GM23338 (cell line): Measurements from ENCODE around the gene NPM3.

Experiments
- CREB1 ChIP-seq: fragments of 250-450 bp; sonication (Bioruptor Pico); IDR thresholded peaks from 2 replicates; pipeline ENCODE4 v1.5.0; 2020; ENCODE audit warnings: low read depth, mild to moderate bottlenecking, moderate library complexity
- EZH2 ChIP-seq: fragments of 200-600 bp; sonication (generic); IDR thresholded peaks from one replicate; pipeline ENCODE4 v1.8.0; 2017; ENCODE audit warnings: antibody characterized with exemption, mild to moderate bottlenecking, low read depth; ENCODE audit not compliant: unreplicated experiment
- EZH2phosphoT487 ChIP-seq: fragments of 200-600 bp; sonication (generic); IDR thresholded peaks from one replicate; pipeline ENCODE4 v1.8.1; 2018; ENCODE audit warnings: antibody characterized with exemption; ENCODE audit not compliant: unreplicated experiment
- JUNB ChIP-seq: IDR thresholded peaks from one replicate; pipeline ENCODE4 v1.6.1; 2016; ENCODE audit warnings: antibody characterized with exemption; ENCODE audit not compliant: unreplicated experiment
- NANOG ChIP-seq: IDR thresholded peaks from 2 replicates; pipeline ENCODE4 v1.6.1; 2016; ENCODE audit warnings: antibody characterized with exemption, borderline replicate concordance
- POLR2AphosphoS5 ChIP-seq: IDR thresholded peaks from 2 replicates; pipeline ENCODE4 v1.6.1; 2016; ENCODE audit warnings: antibody characterized with exemption, low read depth
- ZNF114 ChIP-seq: fragments of 250-450 bp; sonication (Bioruptor Pico); IDR thresholded peaks from 2 replicates; pipeline ENCODE4 v1.5.0; 2020; ENCODE audit warnings: mild to moderate bottlenecking, moderate library complexity
- ZNF331 ChIP-seq: fragments of 250-450 bp; sonication (Bioruptor Pico); IDR thresholded peaks from 2 replicates; pipeline ENCODE4 v1.5.0; 2020; ENCODE audit warnings: low read depth, mild to moderate bottlenecking, moderate library complexity
- TF ChIP-seq, protein P1 (sequence below), 2 experiments: fragments of 200-600 bp in 1 of 2; sonication (generic) in 1 of 2; conservative IDR thresholded peaks; 2 replicates each; pipeline versions ENCODE4 v1.5.1 to v1.6.1; 2016 to 2017; ENCODE audit warnings: antibody characterized with exemption in 2 of 2, low read depth in 2 of 2, mild to moderate bottlenecking in 2 of 2, moderate library complexity in 1 of 2
- TF ChIP-seq, protein P2 (sequence below): IDR thresholded peaks from one replicate; pipeline ENCODE4 v1.6.1; 2018; ENCODE audit warnings: antibody characterized with exemption; ENCODE audit not compliant: unreplicated experiment
- TF ChIP-seq, protein P3 (sequence below): IDR thresholded peaks from 2 replicates; pipeline ENCODE4 v1.6.1; 2016; ENCODE audit warnings: antibody characterized with exemption
- TF ChIP-seq, protein P4 (sequence below): fragments of 250-450 bp; sonication (Bioruptor Pico); IDR thresholded peaks from 2 replicates; pipeline ENCODE4 v1.5.0; 2020; ENCODE audit warnings: mild to moderate bottlenecking, moderate library complexity

DNA sequence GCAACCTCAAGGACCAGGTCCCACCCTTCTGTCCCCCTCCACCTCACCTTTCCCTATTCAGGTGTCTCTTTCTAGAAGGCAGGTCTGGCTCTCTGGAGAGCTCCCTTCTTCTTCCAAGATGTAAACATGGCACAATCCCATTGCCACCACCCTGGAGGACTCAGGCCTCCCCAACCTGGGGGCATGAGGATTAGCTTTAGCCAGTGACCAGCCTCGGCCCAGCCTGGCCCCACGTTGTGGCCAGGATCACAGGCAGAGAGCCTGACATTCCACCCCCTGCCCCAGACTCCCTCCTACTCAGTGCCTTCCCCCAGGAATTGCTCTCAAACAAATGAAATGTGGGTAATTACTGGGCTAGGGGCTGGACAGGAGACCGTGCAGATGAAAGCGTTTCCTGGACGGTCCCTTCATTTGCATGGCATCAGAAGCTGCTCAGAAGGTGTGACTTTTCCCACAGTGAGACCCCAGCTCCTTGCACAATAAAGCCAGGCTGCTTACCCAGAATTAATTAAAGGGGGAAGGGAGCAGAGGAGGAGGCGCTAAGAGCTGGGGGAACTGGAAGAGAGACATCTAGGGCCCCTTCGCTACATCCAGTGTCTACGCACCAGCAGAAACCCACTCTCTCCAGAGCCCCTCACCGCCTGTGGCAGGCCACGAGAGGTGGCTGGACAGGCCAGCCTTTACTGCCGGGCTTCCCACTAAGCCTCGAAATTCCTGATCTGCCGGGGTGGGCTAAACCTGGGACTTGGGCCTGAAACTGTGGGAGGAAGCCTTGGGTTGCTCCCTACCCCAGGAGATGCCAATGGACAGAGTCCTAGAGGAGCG is 15.1 kb downstream of the NPM3 start:
- TF ChIP-seq CREB1, result no peak
- TF ChIP-seq, protein P1, sequence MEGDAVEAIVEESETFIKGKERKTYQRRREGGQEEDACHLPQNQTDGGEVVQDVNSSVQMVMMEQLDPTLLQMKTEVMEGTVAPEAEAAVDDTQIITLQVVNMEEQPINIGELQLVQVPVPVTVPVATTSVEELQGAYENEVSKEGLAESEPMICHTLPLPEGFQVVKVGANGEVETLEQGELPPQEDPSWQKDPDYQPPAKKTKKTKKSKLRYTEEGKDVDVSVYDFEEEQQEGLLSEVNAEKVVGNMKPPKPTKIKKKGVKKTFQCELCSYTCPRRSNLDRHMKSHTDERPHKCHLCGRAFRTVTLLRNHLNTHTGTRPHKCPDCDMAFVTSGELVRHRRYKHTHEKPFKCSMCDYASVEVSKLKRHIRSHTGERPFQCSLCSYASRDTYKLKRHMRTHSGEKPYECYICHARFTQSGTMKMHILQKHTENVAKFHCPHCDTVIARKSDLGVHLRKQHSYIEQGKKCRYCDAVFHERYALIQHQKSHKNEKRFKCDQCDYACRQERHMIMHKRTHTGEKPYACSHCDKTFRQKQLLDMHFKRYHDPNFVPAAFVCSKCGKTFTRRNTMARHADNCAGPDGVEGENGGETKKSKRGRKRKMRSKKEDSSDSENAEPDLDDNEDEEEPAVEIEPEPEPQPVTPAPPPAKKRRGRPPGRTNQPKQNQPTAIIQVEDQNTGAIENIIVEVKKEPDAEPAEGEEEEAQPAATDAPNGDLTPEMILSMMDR (conservative IDR thresholded peaks at IDR 0.05; ENCODE audit: low read depth in 2 of 2), result no peak
- no peak for TF ChIP-seq POLR2AphosphoS5
- TF ChIP-seq JUNB, result no peak
- TF ChIP-seq ZNF331, result no peak
- TF ChIP-seq, protein P2, sequence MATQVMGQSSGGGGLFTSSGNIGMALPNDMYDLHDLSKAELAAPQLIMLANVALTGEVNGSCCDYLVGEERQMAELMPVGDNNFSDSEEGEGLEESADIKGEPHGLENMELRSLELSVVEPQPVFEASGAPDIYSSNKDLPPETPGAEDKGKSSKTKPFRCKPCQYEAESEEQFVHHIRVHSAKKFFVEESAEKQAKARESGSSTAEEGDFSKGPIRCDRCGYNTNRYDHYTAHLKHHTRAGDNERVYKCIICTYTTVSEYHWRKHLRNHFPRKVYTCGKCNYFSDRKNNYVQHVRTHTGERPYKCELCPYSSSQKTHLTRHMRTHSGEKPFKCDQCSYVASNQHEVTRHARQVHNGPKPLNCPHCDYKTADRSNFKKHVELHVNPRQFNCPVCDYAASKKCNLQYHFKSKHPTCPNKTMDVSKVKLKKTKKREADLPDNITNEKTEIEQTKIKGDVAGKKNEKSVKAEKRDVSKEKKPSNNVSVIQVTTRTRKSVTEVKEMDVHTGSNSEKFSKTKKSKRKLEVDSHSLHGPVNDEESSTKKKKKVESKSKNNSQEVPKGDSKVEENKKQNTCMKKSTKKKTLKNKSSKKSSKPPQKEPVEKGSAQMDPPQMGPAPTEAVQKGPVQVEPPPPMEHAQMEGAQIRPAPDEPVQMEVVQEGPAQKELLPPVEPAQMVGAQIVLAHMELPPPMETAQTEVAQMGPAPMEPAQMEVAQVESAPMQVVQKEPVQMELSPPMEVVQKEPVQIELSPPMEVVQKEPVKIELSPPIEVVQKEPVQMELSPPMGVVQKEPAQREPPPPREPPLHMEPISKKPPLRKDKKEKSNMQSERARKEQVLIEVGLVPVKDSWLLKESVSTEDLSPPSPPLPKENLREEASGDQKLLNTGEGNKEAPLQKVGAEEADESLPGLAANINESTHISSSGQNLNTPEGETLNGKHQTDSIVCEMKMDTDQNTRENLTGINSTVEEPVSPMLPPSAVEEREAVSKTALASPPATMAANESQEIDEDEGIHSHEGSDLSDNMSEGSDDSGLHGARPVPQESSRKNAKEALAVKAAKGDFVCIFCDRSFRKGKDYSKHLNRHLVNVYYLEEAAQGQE, result no peak
- TF ChIP-seq, protein P3, sequence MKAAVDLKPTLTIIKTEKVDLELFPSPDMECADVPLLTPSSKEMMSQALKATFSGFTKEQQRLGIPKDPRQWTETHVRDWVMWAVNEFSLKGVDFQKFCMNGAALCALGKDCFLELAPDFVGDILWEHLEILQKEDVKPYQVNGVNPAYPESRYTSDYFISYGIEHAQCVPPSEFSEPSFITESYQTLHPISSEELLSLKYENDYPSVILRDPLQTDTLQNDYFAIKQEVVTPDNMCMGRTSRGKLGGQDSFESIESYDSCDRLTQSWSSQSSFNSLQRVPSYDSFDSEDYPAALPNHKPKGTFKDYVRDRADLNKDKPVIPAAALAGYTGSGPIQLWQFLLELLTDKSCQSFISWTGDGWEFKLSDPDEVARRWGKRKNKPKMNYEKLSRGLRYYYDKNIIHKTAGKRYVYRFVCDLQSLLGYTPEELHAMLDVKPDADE, result no peak
- no peak for TF ChIP-seq EZH2phosphoT487
- TF ChIP-seq EZH2, result no peak
- TF ChIP-seq NANOG, result no peak
- no peak for TF ChIP-seq ZNF114 (CRISPR knock-in tag)
- TF ChIP-seq, protein P4, sequence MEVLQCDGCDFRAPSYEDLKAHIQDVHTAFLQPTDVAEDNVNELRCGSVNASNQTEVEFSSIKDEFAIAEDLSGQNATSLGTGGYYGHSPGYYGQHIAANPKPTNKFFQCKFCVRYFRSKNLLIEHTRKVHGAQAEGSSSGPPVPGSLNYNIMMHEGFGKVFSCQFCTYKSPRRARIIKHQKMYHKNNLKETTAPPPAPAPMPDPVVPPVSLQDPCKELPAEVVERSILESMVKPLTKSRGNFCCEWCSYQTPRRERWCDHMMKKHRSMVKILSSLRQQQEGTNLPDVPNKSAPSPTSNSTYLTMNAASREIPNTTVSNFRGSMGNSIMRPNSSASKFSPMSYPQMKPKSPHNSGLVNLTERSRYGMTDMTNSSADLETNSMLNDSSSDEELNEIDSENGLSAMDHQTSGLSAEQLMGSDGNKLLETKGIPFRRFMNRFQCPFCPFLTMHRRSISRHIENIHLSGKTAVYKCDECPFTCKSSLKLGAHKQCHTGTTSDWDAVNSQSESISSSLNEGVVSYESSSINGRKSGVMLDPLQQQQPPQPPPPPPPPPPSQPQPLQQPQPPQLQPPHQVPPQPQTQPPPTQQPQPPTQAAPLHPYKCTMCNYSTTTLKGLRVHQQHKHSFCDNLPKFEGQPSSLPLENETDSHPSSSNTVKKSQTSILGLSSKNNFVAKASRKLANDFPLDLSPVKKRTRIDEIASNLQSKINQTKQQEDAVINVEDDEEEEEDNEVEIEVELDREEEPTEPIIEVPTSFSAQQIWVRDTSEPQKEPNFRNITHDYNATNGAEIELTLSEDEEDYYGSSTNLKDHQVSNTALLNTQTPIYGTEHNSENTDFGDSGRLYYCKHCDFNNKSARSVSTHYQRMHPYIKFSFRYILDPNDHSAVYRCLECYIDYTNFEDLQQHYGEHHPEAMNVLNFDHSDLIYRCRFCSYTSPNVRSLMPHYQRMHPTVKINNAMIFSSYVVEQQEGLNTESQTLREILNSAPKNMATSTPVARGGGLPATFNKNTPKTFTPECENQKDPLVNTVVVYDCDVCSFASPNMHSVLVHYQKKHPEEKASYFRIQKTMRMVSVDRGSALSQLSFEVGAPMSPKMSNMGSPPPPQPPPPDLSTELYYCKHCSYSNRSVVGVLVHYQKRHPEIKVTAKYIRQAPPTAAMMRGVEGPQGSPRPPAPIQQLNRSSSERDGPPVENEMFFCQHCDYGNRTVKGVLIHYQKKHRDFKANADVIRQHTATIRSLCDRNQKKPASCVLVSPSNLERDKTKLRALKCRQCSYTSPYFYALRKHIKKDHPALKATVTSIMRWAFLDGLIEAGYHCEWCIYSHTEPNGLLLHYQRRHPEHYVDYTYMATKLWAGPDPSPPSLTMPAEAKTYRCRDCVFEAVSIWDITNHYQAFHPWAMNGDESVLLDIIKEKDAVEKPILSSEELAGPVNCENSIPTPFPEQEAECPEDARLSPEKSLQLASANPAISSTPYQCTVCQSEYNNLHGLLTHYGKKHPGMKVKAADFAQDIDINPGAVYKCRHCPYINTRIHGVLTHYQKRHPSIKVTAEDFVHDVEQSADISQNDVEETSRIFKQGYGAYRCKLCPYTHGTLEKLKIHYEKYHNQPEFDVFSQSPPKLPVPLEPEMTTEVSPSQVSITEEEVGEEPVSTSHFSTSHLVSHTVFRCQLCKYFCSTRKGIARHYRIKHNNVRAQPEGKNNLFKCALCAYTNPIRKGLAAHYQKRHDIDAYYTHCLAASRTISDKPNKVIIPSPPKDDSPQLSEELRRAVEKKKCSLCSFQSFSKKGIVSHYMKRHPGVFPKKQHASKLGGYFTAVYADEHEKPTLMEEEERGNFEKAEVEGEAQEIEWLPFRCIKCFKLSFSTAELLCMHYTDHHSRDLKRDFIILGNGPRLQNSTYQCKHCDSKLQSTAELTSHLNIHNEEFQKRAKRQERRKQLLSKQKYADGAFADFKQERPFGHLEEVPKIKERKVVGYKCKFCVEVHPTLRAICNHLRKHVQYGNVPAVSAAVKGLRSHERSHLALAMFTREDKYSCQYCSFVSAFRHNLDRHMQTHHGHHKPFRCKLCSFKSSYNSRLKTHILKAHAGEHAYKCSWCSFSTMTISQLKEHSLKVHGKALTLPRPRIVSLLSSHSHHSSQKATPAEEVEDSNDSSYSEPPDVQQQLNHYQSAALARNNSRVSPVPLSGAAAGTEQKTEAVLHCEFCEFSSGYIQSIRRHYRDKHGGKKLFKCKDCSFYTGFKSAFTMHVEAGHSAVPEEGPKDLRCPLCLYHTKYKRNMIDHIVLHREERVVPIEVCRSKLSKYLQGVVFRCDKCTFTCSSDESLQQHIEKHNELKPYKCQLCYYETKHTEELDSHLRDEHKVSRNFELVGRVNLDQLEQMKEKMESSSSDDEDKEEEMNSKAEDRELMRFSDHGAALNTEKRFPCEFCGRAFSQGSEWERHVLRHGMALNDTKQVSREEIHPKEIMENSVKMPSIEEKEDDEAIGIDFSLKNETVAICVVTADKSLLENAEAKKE (CRISPR knock-in tag), result no peak
